Mesodermal cell (in vitro differentiated cells): ENCODE data around the gene TSPAN5.
A peak's percentile ranks its signal among the peaks of the same experiment; 100 is the strongest.

ENCODE experiments used
- H3K27ac ChIP-seq: 2 replicates; pipeline ENCODE4 v1.7.0; 2013; ENCODE audit warnings: mild to moderate bottlenecking, low read depth, low read length, moderate library complexity; ENCODE audit not compliant: severe bottlenecking
- H3K36me3 ChIP-seq: 2 replicates; pipeline ENCODE4 v1.7.1; 2013; ENCODE audit warnings: mild to moderate bottlenecking, low read length, moderate library complexity; ENCODE audit not compliant: control insufficient read depth, insufficient read depth
- H3K4me1 ChIP-seq: one replicate; pipeline ENCODE4 v1.7.1; 2013; ENCODE audit warnings: mild to moderate bottlenecking, low read length; ENCODE audit not compliant: insufficient read depth, control insufficient read depth, poor library complexity, severe bottlenecking
- H3K4me3 ChIP-seq: 2 replicates; pipeline ENCODE4 v1.7.0; 2013; ENCODE audit warnings: low read length, control low read depth, mild to moderate bottlenecking; ENCODE audit not compliant: insufficient read depth, poor library complexity, severe bottlenecking; ENCODE audit errors: extremely low read depth
- H3K9me3 ChIP-seq: 2 replicates; pipeline ENCODE4 v1.7.1; 2013; ENCODE audit warnings: mild to moderate bottlenecking, low read length, moderate library complexity; ENCODE audit not compliant: control insufficient read depth
- WGBS, 2 experiments: methylation state at CpG; one replicate each; pipeline ENCODE4 v1.1.5; 2013; ENCODE audit warnings: missing lambda C conversion rate in 2 of 2; ENCODE audit not compliant: insufficient coverage in 2 of 2; 5-methylcytosine and 5-hydroxymethylcytosine counted together

TSPAN5 gene

DNA sequence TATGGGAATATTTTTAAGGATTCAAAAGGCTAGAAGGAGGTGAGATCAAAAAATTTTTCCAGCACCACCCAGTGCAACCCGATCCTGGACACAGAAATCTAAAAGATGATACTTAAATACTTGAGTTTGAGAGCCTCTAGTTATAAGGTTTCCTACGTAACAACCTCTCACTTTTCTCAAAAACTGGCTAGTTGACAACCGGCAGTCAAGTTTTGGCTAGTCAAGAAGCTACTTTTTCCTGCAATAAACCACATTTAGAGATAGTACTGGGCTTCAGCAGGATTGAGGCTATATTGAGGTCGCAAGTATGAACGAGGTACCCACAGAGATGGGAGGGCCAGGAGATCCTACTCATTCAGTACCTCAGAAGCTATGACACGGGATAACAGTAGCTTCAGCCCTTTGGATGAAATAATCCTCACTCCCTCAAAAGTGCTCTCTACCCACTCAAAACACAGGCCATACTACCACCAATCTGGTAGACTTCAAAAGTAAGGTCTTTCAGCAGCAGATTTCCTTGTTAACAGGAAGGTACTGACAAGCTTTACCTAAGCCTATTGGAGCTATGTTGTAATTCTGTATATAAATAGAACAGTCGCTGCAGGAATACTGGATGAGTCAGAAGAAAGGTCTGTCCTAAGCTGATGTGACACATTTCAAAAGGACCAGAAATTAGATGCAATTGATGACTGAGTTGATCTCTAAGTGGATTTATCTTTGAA is 1.5 kb upstream of the TSPAN5 start:
- WGBS, 2 experiments: 78 to 81% methylated on average over 4 to 5 of the region's 7 CpGs
- peaks cover 8% of the 10 kb centered on the region for H3K9me3 ChIP-seq
- peaks cover 33% of the 10 kb centered on the region for H3K4me1 ChIP-seq
- H3K36me3 ChIP-seq: no peaks in the 10 kb centered on the region
- peak overlapping the region; percentile 85 for H3K4me3 ChIP-seq
- H3K27ac ChIP-seq: peak overlapping the region; percentile 44

DNA sequence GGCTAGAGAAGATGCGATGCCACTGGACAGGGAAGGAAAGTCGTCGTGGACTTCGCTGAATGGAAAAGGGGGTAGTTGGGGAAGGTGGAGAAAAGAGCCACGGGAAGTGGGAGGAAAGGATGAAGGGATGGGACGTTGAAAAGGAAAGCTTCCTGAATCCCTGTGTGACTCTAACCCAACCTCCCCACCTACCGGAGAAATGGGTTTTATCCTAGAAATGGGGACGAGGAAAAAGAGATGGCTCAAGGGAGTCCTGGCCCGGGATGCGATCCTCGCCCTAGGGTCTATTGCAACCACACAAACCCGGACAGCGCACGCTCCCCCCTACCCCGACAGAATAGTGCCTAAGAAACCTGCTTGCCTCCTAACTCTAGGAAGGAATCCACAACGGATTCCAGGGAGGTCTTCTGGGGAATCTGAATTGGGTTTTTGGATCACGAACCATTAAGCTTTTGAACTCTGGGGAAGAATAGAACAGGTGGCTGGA is 738 bp upstream of the TSPAN5 start:
- WGBS, 2 experiments: 2 to 14% methylated on average over 6 to 9 of the region's 17 CpGs
- peaks cover 39% of the 10 kb centered on the region for H3K4me1 ChIP-seq
- peaks cover under 1% of the 10 kb centered on the region for H3K9me3 ChIP-seq
- H3K4me3 ChIP-seq: peak overlapping the region; percentile 85
- no peaks in the 10 kb centered on the region for H3K36me3 ChIP-seq
- H3K27ac ChIP-seq: no peak overlapping the region

DNA sequence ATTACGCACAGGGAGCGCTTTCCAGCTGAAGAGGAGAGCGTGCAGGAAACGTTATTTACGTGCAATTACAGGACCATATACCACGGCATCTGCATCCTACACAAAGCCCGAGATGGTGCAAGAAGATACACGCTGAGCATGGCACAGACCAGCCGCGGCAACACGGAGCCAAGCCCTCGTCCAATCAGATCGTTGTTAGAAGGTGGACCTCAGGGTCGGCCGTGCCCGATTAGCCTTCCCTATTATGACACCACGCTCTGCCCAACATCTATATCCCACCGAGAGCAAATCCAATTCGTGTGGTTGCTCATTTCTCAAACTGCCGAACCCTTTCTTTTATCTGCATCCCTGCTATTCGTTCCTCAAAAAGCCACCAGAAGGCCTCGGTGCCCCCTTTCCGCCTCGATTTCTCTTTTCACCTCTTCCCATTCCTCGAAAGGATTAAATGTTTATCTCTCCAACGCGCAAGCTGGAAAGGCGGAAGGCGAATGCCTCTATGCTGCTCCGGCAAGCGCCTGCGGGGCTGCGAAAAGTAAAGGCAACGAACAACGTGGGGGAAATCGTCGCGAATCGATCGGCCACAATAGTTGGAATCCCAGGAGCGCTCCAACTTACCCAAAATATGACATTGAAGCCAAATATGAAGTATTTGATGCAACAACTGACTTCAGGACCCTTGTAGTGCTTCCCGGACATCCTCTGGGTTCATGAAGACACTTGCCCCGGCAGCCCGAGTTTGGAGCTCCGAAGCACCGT is 702 bp downstream of the TSPAN5 start:
- Histone ChIP-seq H3K36me3 (peaks cover 4% of the 10 kb centered on the region), H3K4me1 (peaks cover 36% of the 10 kb centered on the region), H3K27ac (peak overlapping the region; percentile 43), H3K4me3 (peak overlapping the region; percentile 85), H3K9me3 (no peaks in the 10 kb centered on the region)
- 0 to 1% methylated on average over 35 to 38 of the region's 46 CpGs for WGBS, 2 experiments

GRCh38 chr4:98656886-98657285 is 1.5 kb downstream of the TSPAN5 start:
- peak overlapping the region; percentile 85 for H3K4me3 ChIP-seq
- WGBS, 2 experiments: 0 to 5% methylated on average over 2 to 3 of the region's 6 CpGs
- no peaks in the 10 kb centered on the region for H3K9me3 ChIP-seq
- peaks cover 4% of the 10 kb centered on the region for H3K36me3 ChIP-seq
- no peak overlapping the region for H3K27ac ChIP-seq
- peaks cover 36% of the 10 kb centered on the region for H3K4me1 ChIP-seq

GRCh38 chr4:98656443-98656842 is 2.0 kb downstream of the TSPAN5 start:
- 100% methylated on average over 1 of the region's 5 CpGs; no CpG with 5 or more reads in 1 of the 2 experiments for WGBS, 2 experiments

DNA sequence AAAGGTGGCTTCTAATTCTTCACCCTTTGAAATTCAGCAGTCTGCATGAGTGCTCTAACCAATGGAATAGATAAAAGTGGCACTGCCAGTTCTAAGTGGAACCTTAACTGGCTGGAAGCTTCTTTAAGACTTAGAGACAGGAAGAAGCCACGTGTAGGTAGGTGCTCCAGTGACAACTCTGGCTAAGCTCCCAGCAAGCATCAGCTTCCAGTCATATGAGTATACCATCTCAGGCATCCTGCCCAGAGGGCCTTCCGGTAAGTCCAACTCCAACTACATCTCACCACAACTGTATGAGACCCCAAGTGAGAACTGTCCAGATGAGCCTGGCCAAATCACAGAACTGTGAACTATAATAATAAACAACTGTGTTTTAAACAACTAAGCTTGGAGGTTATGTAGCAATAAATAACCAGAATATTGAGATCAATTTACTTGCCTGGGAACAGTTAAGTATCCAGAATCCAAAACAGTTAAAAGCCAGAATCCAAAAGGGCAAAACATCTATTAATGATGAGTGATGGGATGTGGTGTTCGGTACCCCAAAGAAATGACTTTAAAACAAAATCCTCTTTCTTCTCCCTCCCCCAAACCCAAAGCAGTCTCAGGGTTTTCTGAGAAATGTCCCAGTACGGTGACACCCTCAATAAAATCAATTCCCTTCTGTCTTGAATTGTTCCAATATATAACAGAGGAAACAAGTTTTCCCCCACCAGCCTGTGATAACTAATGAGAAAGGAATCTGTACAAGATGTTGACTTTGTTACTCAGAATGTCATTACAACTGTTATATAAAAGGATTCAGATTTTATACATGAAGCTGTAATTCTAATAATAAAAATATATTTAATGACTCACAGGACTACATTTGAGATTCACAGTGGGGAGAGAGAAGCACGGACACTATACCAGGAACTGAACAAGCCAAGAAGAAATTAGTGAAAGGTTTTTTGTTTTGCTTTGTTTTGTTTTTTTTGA is 4.2 kb downstream of the TSPAN5 start:
- no peak overlapping the region for H3K4me3 ChIP-seq
- peaks cover 13% of the 10 kb centered on the region for H3K36me3 ChIP-seq
- H3K9me3 ChIP-seq: peaks cover 7% of the 10 kb centered on the region
- peaks cover 14% of the 10 kb centered on the region for H3K4me1 ChIP-seq
- WGBS, 2 experiments: 92 to 100% methylated on average over 2 of the region's 5 CpGs
- H3K27ac ChIP-seq: no peak overlapping the region

More at GRCh38 chr4:98656443-98656842, 2.0 kb downstream of the TSPAN5 start:
- no peak overlapping the region for H3K27ac ChIP-seq
- no peaks in the 10 kb centered on the region for H3K9me3 ChIP-seq
- peaks cover 4% of the 10 kb centered on the region for H3K36me3 ChIP-seq
- H3K4me1 ChIP-seq: peaks cover 32% of the 10 kb centered on the region
- peak overlapping the region; percentile 85 for H3K4me3 ChIP-seq

DNA sequence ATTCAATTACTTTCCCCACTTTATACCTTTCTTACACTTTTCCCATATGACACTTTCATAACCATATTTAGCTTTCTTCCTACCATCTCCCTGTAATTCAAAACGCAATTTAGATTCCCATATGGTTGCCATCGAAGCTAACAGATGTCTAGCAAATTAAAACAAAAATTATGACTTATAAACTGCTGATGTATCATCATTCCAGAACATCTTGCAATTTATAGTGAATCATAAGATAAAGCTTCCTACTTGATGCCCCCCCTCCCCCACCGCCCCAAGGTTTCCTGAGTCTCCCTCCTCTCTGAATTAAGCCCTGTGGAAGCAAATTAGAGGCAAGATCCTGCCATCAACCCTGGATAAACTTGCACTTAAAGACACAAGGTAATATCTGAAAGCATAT is 5.4 kb downstream of the TSPAN5 start:
- Histone ChIP-seq H3K4me3 (no peak overlapping the region), H3K27ac (no peak overlapping the region), H3K36me3 (peaks cover 13% of the 10 kb centered on the region), H3K4me1 (peaks cover 13% of the 10 kb centered on the region), H3K9me3 (peaks cover 7% of the 10 kb centered on the region)
- 69% methylated on average over 2 of the region's 3 CpGs for WGBS, 2 experiments

GRCh38 chr4:98648602-98649001 is 9.8 kb downstream of the TSPAN5 start:
- Histone ChIP-seq H3K27ac (no peak overlapping the region), H3K4me3 (no peak overlapping the region), H3K4me1 (peaks cover 5% of the 10 kb centered on the region), H3K36me3 (peaks cover 9% of the 10 kb centered on the region), H3K9me3 (peaks cover 7% of the 10 kb centered on the region)
- 83 to 86% methylated on average over 3 to 4 of the region's 5 CpGs for WGBS, 2 experiments

DNA sequence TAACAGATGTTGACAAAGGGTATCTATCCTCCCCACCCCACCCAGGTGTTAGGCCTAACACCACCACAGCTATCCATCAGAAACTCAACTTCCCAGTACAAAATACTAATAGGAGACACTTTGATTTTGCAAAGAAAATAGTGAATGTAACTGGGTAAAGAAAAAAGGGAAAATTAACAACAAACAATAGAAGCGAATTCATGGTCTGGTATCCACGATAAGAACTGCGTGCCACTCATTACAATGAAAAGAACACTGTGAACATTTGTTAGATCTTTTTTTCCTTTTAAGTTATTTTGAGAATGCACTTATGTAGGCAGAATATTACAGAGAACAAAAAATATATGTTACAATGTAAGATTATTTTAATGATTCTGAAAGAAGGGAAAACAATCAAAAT is 12.0 kb downstream of the TSPAN5 start:
- H3K9me3 ChIP-seq: peaks cover 7% of the 10 kb centered on the region
- no peak overlapping the region for H3K4me3 ChIP-seq
- 100% methylated on average over 1 of the region's 3 CpGs; no CpG with 5 or more reads in 1 of the 2 experiments for WGBS, 2 experiments
- no peak overlapping the region for H3K27ac ChIP-seq
- peaks cover 11% of the 10 kb centered on the region for H3K4me1 ChIP-seq
- peaks cover 9% of the 10 kb centered on the region for H3K36me3 ChIP-seq

GRCh38 chr4:98645527-98645926 is 12.9 kb downstream of the TSPAN5 start:
- H3K4me3 ChIP-seq: no peak overlapping the region
- peaks cover 6% of the 10 kb centered on the region for H3K36me3 ChIP-seq
- H3K27ac ChIP-seq: no peak overlapping the region
- peaks cover 11% of the 10 kb centered on the region for H3K4me1 ChIP-seq
- peaks cover 5% of the 10 kb centered on the region for H3K9me3 ChIP-seq
- 90 to 98% methylated on average over 5 of the region's 6 CpGs for WGBS, 2 experiments
